Activated CD4-positive, alpha-beta memory T cell treated with anti-CD3 and anti-CD28 coated beads for 36 hours (primary cell): ENCODE measurements around the gene EN1. TPM values are rescaled to one million over a fixed set of nuclear protein-coding genes. Genes with fewer than 3 reads are reported as not detected.

Source experiments
- CTCF ChIA-PET: fragments of 350-600 bp; sonication (Branson Sonifier 250); formaldehyde crosslinking; loops from one replicate; lab custom pipeline; 2021; ENCODE audit warnings: antibody characterized with exemption, inconsistent platforms; lab: Charles Lee
- POLR2A ChIA-PET: fragments of 350-600 bp; sonication (Branson Sonifier 250); formaldehyde crosslinking; loops from one replicate; lab custom pipeline; 2021; ENCODE audit warnings: antibody characterized with exemption; lab: Charles Lee
- DNase-seq: peaks from one replicate; pipeline ENCODE4 v3.0.0-alpha.2; 2020
- H3K27ac Mint-ChIP-seq: one replicate; pipeline ENCODE4 v1.8.0; 2021; ENCODE audit warnings: mixed read lengths
- H3K27me3 Mint-ChIP-seq: one replicate; pipeline ENCODE4 v1.8.0; 2021; ENCODE audit warnings: mixed read lengths
- H3K36me3 Mint-ChIP-seq: one replicate; pipeline ENCODE4 v1.8.0; 2021; ENCODE audit warnings: mixed read lengths
- H3K4me1 Mint-ChIP-seq: one replicate; pipeline ENCODE4 v1.8.0; 2021; ENCODE audit warnings: low read depth, mixed read lengths
- H3K4me3 Mint-ChIP-seq: one replicate; pipeline ENCODE4 v1.8.0; 2021; ENCODE audit warnings: mild to moderate bottlenecking, mixed read lengths
- H3K9me3 Mint-ChIP-seq: one replicate; pipeline ENCODE4 v1.8.0; 2021; ENCODE audit warnings: mixed read lengths
- intact Hi-C: fragments of 100-400 bp; cut with micrococcal nuclease; formaldehyde crosslinking; loops from one replicate; pipeline ENCODE4 v1.15.1; 2023
- total RNA-seq, 2 experiments: library from RNA; stranded (reverse); gene quantifications; one replicate each; pipeline ENCODE4 v1.2.3, GENCODE V29; 2021

The EN1 gene
- total RNA-seq, 2 experiments from 2014 or later, result not detected

GRCh38 chr2:118808429-118808809, 39.0 kb downstream of the EN1 start:
- Mint-ChIP-seq H3K4me1 (peaks cover 4% of the 10 kb centered on the region), H3K4me3 (no peak overlapping the region), H3K27ac (no peak overlapping the region), H3K9me3 (no peaks in the 10 kb centered on the region), H3K27me3 (peaks cover 35% of the 10 kb centered on the region), H3K36me3 (no peaks in the 10 kb centered on the region)
- DNase-seq, result no peak
- POLR2A ChIA-PET, result no interaction called here
- CTCF ChIA-PET, result no interaction called here
- intact Hi-C loops, result no loop called here

DNA sequence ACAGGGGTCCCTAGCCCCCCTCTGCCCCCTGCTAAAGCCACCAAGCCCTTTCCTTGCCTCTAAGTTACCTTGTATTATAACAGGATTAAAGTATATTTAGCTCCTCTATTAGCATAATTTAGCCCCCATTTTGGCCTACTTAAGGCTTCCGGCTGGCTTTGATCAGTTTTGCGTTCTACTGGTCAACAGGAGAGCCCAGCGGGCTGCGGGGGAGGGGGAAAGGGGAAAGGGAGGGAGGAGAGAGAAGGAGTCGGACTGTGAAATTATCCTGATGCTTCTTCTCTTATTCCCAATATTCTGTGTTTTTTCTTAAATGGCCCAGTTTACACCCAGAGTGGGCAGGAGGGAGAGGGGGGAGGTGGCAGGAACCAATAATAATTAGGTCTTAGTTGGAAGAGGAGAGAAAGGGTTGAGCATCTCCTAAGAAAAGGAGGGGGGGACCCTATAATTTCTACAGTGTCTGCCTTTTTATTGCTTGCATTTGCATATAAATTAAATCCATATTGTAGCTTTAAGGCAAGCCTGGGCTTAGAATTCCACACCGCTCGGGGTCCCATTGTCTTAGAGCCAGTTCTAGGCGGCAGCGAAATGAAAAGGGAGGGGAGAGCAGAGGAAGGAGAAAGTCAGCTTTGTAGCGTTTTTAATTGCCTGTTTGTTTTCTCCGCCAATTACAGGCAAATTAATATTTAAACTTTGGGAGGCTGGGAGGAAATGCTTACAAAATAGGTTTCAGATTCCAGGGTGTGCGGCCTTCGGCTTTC, 39.6 kb downstream of the EN1 start:
- DNase-seq, result no peak
- H3K9me3 Mint-ChIP-seq, result no peaks in the 10 kb centered on the region
- ChIA-PET POLR2A (no interaction called here), CTCF (no interaction called here)
- peaks cover 4% of the 10 kb centered on the region for H3K4me1 Mint-ChIP-seq
- no peak overlapping the region for H3K27ac Mint-ChIP-seq
- H3K4me3 Mint-ChIP-seq, result no peak overlapping the region
- intact Hi-C loops, result no loop called here
- no peaks in the 10 kb centered on the region for H3K36me3 Mint-ChIP-seq
- H3K27me3 Mint-ChIP-seq, result peaks cover 34% of the 10 kb centered on the region

DNA sequence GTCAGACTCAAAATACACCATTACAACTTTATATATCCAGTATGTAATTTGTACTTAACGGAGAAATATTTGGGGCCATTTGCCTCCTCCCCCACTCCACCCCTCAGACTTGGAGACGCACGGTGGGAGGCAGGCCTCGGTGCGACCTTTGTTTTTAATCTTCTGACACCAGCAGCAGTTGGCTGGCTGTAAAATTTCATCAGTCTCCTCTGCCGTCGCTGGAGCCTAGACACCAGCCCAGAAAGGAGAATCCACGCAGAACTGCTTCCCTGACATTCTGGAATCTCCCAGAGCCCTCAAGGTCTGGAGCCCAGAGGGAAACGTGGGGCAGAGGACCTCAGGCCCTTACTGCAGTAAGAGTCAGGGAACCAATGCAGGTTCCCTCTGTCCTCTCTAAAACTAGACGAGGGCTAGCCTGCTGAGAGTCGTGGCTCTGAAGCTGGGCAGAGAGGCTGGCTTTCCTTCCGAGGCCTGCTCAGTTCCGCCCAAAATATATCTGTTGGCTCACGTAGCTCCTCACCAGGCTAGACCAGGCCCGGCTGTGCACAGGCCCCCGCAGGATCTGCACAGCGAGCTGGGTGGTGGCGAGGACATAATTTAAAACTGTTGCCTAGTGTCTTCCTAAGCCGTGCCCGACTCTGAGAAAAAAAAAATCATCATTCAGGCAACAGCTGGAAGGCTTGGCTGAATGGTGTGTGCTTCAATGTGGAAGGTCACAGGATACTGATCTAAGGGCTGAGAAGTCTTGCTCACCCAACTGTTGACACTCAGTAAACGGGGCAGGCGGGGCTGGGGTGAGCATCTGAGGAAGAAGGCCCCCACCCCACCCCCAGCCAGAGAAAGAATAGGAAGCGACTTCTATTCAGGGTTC, 40.4 kb downstream of the EN1 start:
- Mint-ChIP-seq H3K27me3 (peaks cover 30% of the 10 kb centered on the region), H3K4me3 (no peak overlapping the region), H3K4me1 (peaks cover 4% of the 10 kb centered on the region), H3K9me3 (no peaks in the 10 kb centered on the region), H3K36me3 (no peaks in the 10 kb centered on the region), H3K27ac (no peak overlapping the region)
- CTCF ChIA-PET, result interaction anchor here (0.9 kb wide), 1 partner anchor 49 kb away, joined by 3 read pairs; no protein-coding TSS in a partner anchor
- intact Hi-C loops, result no loop called here
- no peak for DNase-seq
- POLR2A ChIA-PET, result no interaction called here

DNA sequence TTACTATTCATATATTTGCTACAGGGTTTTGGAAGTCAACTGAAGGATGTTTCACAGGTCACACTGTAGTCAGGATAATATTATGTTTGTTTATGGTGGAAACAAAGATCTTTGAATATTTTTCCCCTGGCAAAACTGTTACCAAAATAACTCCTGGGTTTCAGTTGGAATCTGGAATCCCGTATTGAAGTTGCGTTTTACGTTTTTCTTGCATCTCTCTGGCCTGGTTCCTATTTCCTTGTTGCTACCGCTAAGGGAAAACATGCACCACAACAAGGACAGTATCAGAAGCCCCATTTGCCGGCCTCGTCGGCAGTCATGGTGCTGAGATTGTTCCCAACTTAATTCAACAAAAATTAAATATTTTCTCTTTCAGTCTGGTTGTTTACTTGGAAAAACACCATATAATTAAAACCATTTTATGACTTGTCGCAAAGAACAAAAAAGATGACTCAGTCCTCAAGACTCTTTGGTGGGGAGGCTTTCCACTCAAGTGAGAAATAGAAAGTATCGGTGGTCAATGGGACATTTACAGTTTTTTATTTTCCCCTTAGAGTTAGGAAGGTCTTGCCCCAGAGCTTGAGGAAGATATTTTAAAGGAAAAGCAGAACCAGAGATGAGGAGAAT, 42.3 kb downstream of the EN1 start:
- no peak for DNase-seq
- H3K4me3 Mint-ChIP-seq, result no peak overlapping the region
- H3K4me1 Mint-ChIP-seq, result peaks cover 4% of the 10 kb centered on the region
- H3K36me3 Mint-ChIP-seq, result no peaks in the 10 kb centered on the region
- POLR2A ChIA-PET, result no interaction called here
- no peaks in the 10 kb centered on the region for H3K9me3 Mint-ChIP-seq
- CTCF ChIA-PET, result no interaction called here
- H3K27me3 Mint-ChIP-seq, result peaks cover 27% of the 10 kb centered on the region
- H3K27ac Mint-ChIP-seq, result no peak overlapping the region
- intact Hi-C loops, result no loop called here

DNA sequence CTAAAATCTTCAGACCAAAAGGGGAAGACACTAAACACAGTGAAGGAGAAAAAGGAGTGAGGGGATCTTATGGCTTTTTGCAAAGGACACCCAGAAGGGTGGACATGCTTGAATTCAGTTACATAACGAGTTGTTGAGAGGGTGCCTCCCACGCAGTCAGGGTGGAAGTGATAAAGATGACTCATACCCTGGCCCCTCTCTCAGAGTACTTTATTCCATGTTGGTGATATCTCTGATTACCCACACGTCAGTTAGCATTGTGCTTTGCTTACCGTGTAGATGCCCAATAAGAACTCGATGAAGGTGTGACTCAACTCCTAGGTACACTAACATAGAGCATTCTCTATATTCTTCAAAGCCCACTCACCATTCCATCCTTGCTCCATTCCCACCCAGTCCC, 44.4 kb downstream of the EN1 start:
- Mint-ChIP-seq H3K9me3 (no peaks in the 10 kb centered on the region), H3K4me3 (no peak overlapping the region), H3K36me3 (no peaks in the 10 kb centered on the region), H3K4me1 (peaks cover under 1% of the 10 kb centered on the region), H3K27ac (no peak overlapping the region), H3K27me3 (peaks cover 20% of the 10 kb centered on the region)
- intact Hi-C loops, result no loop called here
- CTCF ChIA-PET, result no interaction called here
- DNase-seq, result no peak
- POLR2A ChIA-PET, result no interaction called here

DNA sequence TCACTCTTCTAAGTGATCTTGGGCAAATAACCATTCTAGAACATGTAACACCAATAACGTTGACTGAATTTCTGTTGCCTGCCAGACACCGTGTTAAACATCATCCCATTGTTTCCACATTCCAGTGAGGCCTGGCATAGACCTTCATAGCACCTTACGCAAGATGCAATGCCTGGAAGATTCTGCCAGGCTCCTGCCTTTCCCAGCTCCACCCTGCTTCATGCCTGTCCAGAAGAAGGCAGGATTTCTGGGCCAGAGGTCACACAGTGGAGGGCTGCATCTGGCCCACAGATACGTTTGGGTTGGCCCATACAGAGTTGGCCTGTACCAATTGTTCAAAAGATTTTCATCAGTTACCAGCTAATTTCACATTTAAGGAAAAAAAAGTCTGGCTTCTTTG, 46.3 kb downstream of the EN1 start:
- no peak overlapping the region for H3K4me3 Mint-ChIP-seq
- POLR2A ChIA-PET, result no interaction called here
- CTCF ChIA-PET, result no interaction called here
- DNase-seq, result no peak
- intact Hi-C loops, result no loop called here
- no peak overlapping the region for H3K27ac Mint-ChIP-seq
- no peaks in the 10 kb centered on the region for H3K9me3 Mint-ChIP-seq
- no peaks in the 10 kb centered on the region for H3K36me3 Mint-ChIP-seq
- no peaks in the 10 kb centered on the region for H3K4me1 Mint-ChIP-seq
- peaks cover 18% of the 10 kb centered on the region for H3K27me3 Mint-ChIP-seq

GRCh38 chr2:118800736-118801135, 46.7 kb downstream of the EN1 start:
- intact Hi-C loops, result no loop called here
- Mint-ChIP-seq H3K27me3 (peaks cover 18% of the 10 kb centered on the region), H3K4me3 (no peak overlapping the region), H3K9me3 (no peaks in the 10 kb centered on the region), H3K27ac (no peak overlapping the region), H3K36me3 (no peaks in the 10 kb centered on the region), H3K4me1 (no peaks in the 10 kb centered on the region)
- CTCF ChIA-PET, result no interaction called here
- no peak for DNase-seq
- POLR2A ChIA-PET, result interaction anchor here (0.6 kb wide), 1 partner anchor 573 kb away, joined by 3 read pairs; no protein-coding TSS in a partner anchor

GRCh38 chr2:118794546-118794945, 52.9 kb downstream of the EN1 start:
- CTCF ChIA-PET, result no interaction called here
- Mint-ChIP-seq H3K27ac (no peak overlapping the region), H3K4me3 (no peak overlapping the region), H3K9me3 (no peaks in the 10 kb centered on the region), H3K4me1 (no peaks in the 10 kb centered on the region), H3K36me3 (no peaks in the 10 kb centered on the region), H3K27me3 (peaks cover 21% of the 10 kb centered on the region)
- POLR2A ChIA-PET, result no interaction called here
- intact Hi-C loops, result no loop called here
- DNase-seq, result no peak

Other genes with a start within 250 kb of the EN1 start
- gene MARCO, start 94.5 kb upstream of the EN1 start, total RNA-seq, result not detected